ENCODE measurements around the gene CP. TPM values are rescaled to one million over a fixed set of nuclear protein-coding genes. Genes with fewer than 3 reads are reported as not detected.

The CP gene
- total and polyA plus RNA-seq, 9 of the 15 experiments (the other 6 are each of a cell fraction or from before 2014, with no cell fraction given) = 0.30 to 0.75 TPM; not detected in 7

- TF ChIP-seq TAF9B (IDR thresholded peaks at IDR 0.05; ENCODE audit: partially characterized antibody) = peak; percentile 20
- TF ChIP-seq ZBTB33 (CRISPR knock-in tag; IDR thresholded peaks at IDR 0.05) = no peak
- no peak for TF ChIP-seq ELF2 (CRISPR knock-in tag; IDR thresholded peaks at IDR 0.05)
- TF ChIP-seq RHOXF2B (CRISPR knock-in tag; conservative IDR thresholded peaks at IDR 0.05) = no peak
- no peak for TF ChIP-seq ZNF12 (CRISPR knock-in tag; IDR thresholded peaks at IDR 0.05)
- TF ChIP-seq KDM4B (IDR thresholded peaks at IDR 0.05; ENCODE audit: borderline replicate concordance in 2 of 2, low read depth in 1 of 2) = no peak
- TF ChIP-seq SRSF1 (IDR thresholded peaks at IDR 0.05; ENCODE audit: low read depth, low read length) = no peak
- TF ChIP-seq ZNF318 (IDR thresholded peaks at IDR 0.05; ENCODE audit: borderline replicate concordance in 1 of 2, low read depth in 1 of 2) = no peak
- no peak for TF ChIP-seq ZNF124 (CRISPR knock-in tag; IDR thresholded peaks at IDR 0.05)
- no peak for TF ChIP-seq ZNF583 (CRISPR knock-in tag; IDR thresholded peaks at IDR 0.05)
- TF ChIP-seq E2F8 (IDR thresholded peaks at IDR 0.05; ENCODE audit: low read depth, partially characterized antibody) = peak; percentile 34
- TF ChIP-seq RBM25 (IDR thresholded peaks at IDR 0.05; ENCODE audit: low read depth, low read length, severe bottlenecking) = no peak
- TF ChIP-seq NR2F6 (CRISPR knock-in tag; IDR thresholded peaks at IDR 0.05) = no peak
- TF ChIP-seq RBM15 (IDR thresholded peaks at IDR 0.05; ENCODE audit: insufficient read depth, low read length) = no peak
- TF ChIP-seq OTX1 (CRISPR knock-in tag; IDR thresholded peaks at IDR 0.05) = peak; percentile 83; the same call in 1 of the 2 replicates
- TF ChIP-seq ARID2 (IDR thresholded peaks at IDR 0.05) = no peak
- no peak for TF ChIP-seq TRIM28 (IDR thresholded peaks at IDR 0.05)
Observed at GRCh38 chr3:149180057-149180573, 41.5 kb downstream of the CP start (continued).
